NCI-H2029 treated with DMSO at 0.1 percent for 48 hours (cell line): ENCODE results near the gene TRIM52.

Experiments used
- DNase-seq: peaks from one replicate; lab custom pipeline; 2025; lab: John Stamatoyannopoulos, UW

Gene TRIM52

DNA sequence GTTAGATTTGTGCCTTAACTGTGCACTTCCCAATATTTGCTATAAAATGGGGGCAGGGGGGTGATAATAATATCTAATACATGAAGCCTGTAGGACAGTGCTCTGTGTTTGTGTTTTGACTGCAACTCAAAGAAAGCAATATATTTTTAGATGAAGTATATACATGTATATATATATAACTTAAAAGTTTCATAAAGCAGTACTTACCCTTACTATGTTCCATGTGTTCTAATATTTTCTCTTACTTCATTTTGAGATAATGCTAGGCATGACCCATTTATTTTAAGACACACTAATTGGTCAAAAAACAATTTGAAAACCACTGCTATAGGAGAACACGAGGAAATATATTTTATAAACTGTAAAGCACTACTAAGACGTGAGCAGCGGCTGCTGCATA is 2.4 kb downstream of the TRIM52 start:
- no peak for DNase-seq

- DNase-seq: no peak
These were observed 4.9 kb downstream of the TRIM52 start for GRCh38 chr5:181255836-181256578.

- no peak for DNase-seq
These were observed 5.7 kb downstream of the TRIM52 start for GRCh38 chr5:181255276-181255675.

DNA sequence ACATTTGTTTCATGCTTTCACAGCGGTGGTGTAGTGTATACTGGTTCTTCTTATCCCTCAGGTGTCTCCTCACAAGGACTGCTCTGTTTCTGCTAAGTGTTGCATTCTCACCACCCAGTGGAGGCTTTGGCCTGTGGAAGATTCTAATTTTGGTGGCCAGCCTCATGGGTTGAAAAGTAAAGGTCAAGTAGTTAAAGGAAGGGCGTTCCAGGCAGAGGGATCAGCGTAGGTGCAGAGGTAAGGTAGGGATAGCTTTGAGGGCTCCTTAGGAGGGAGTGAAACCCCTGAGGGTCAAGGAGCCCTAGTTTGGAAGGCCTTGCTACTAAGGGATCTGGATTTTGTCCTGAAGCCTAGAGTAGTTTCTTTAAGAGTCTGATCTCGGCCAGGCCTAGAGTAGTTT is 12.7 kb downstream of the TRIM52 start:
- no peak for DNase-seq

DNA sequence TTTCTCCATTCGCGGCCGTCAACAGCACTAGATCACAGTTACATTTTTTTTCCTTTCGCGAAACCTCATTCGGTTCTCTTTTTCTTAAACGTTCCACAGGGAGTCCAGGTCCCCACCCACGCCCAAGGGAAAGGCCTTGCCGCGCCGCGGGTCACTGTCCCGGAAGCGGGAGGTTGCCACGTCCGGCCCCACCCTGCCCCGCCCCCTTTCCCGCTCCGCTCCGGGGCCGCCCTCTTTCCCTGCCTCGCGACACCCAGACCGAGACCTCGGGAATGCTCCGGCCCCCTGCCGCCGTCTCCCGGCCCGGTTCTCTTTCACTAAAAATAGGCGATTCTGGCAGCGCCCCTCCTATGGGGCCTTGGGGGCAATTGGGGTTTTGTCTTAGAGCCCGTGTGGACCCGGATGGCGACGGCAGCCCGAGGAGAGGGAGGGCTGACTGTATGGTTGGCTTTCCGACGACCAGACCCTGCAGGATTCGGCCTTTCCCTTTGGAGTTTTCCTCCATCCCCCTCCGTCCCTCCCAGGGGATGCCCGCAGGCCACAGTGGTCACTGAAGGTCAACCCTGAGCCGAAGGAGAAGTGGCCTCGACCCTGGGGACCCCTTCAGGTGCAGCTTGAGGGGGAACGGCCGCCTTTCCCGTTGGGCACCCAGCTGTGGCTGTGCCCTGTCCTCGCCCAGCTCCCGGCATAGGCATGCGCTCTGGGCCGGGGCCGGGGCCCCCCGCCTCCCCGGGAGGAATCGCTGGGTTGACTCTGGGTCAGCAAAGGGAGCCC is 14.5 kb downstream of the TRIM52 start:
- DNase-seq: no peak

- no peak for DNase-seq
These were observed 15.3 kb downstream of the TRIM52 start for GRCh38 chr5:181245427-181246275.

DNA sequence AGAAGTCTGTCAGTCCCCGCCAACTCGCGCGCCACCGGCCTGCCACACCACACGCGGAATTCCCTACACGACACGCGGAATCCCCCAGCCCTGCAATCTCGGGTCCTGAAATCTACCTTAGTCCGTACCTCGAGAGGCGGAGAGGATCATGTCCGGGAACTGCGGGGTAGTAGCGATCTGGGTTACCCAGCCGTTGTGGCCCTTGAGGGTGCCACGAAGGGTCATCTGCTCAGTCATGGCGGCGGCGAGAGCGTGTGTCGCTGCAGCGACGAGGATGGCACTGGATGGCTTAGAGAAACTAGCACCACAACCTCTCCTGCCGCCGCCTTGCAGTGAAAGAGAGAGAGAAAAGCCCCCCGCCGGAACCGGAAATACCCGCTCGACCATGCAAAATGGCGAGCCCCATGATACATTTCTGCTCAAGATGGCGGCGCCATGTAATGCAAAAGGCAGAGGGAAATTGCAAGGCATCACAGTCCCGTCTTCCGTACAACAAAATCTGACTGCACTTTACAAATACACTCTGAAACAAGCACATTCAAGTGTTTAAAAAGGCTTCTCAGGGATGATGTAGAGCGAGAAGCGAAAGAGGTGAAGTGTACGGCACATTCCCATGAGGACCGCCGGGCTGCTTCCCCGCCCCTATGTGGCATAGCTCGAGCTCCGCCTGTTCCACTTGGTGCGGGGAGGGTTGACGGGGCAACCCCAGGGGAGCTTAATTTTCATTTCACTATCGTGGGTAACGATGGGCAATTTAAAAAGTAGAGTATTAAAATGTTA is 17.2 kb downstream of the TRIM52 start, which contains the start of gene RACK1:
RACK1 (minus strand) TSS at position 343 of the 780 bp plus-strand sequence; CDS start at position 237, 106 bp downstream.
- no peak for DNase-seq

DNA sequence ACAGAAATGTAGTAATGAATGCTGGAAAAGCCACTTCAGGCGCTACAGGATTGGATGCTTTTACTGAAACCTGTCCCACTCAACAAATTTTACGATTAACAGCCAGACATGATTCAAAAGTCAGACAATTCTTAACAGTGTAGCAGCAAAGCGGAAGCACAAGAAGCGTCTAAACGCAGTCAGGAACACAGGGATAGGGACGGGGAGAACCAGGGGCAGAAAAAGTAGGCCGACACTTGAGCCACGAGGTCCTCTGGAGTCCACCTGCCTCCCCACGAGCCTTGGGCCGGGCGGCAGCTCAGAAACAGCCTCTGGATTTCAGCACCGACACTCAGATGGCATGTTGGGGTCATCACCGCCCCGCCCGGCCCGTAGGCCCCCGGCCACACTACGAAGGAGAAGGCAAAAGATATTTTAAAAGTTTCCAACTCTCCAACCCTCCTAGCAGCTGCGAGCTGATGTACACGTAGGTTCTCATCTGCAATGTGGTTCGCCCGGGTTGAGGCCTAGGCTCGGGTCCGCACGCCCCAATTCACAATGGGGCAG is 17.9 kb downstream of the TRIM52 start:
- no peak for DNase-seq

GRCh38 chr5:181242031-181242451 is 18.9 kb downstream of the TRIM52 start:
- DNase-seq: no peak

DNA sequence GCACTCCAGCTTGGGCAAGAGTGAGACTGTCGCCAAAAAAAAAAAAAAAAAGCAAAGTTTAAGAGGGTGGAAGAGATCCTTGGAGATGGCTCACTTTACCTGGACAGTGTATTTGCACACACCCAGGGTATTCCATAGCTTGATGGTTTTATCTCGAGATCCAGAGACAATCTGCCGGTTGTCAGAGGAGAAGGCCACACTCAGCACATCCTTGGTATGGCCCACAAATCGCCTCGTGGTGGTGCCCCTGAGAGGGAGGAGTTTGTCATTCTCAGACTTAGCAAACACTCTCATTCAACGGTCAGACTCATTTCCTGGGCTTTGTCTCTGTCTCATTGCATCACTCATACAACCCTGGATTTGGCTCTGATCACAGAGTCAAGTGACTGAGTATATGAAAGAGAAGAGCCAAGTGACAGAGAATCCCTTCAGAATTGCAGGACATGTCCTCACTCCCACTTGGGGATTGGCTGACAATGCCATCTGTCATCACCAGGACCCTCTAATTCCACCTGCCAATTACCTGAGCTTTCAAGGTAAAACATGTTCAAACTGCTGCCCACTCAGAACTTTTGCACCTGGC is 19.5 kb downstream of the TRIM52 start:
- no peak for DNase-seq

DNA sequence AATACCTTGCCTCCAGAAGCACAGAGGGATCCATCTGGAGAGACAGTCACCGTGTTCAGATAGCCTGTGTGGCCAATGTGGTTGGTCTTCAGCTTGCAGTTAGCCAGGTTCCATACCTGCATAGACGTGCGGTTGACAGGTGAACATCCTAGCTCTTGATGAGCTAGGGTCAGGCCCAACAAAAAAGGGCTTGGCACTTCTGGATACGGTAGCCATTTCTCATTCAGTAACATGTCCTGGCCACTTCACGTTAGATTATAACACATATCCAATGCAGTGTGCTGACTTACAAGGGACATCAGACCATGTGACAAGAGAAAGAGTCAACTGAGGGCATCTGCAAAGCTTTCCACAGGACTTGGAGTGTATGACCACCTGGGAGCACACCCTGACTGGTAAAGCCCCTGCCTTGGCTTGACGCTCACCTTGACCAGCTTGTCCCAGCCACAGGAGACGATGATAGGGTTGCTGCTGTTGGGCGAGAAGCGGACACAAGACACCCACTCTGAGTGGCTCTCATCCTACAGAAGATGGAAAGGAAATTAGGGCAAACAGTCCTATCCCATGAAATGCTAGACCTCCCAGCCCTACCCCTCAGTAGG is 21.8 kb downstream of the TRIM52 start:
- DNase-seq: no peak

- DNase-seq: no peak
These were observed 23.1 kb downstream of the TRIM52 start for GRCh38 chr5:181237729-181238385.

DNA sequence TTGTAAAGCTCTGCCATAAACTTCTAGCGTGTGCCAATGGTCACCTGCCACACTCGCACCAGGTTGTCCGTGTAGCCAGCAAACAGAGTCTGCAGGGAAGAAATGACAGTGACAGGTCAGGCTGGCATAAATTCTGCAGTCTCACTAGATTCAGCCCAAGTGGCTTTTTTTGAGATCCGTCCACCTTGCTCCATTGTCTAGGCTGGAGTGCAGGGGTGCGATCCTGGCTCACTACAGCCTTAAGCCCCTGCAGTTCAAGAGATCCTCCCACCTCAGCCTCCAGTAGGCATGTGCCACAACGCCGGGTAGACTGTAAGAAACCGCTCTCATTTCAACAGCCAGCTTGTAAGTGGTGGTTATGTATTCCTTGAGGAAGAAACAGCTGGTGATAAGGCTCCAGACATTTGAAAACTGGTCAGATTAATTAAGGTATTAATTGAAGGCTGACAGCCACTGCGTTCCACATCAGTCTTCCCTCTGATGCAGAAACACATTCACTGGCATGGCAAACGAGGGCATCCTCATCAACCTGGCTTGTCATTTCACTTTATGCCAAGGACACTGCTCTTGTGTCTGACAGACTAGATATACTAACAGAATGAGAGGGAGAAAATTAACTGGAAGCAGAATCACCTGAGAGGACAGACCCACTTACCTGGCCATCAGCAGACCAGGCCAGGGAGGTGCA is 23.8 kb downstream of the TRIM52 start:
- DNase-seq: no peak

- no peak for DNase-seq
These were observed 24.5 kb downstream of the TRIM52 start for GRCh38 chr5:181236471-181236870.

GRCh38 chr5:181235689-181236366 is 25.1 kb downstream of the TRIM52 start:
- DNase-seq: no peak

DNA sequence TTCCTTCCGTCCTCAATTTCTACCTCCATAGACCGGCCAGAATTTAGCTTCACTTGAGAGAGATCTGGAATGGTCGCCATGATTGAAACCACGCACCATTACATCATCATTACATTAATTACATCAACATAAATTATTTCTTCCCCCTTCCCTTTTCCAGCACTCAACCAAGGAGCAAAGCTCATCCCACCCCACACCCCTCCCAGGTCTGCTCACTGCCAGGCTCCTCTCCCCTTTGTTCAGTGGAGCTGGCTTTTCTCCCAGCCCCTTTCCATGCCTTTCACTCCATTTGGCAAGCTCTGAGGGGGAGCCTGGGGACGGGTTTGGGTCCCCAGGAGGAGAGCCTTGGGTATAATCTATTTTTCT is 25.6 kb downstream of the TRIM52 start:
- DNase-seq: no peak

GRCh38 chr5:181234455-181235306 is 26.3 kb downstream of the TRIM52 start:
- no peak for DNase-seq
